ENCODE data around the gene SLC8A3.

SLC8A3 gene

GRCh38 chr14:70043001-70043400, 145.8 kb downstream of the SLC8A3 start:
- Histone ChIP-seq H3K4me1 (no peaks in the 10 kb centered on the region), H3K9me3 (no peaks in the 10 kb centered on the region), H3K27me3 (no peaks in the 10 kb centered on the region; the same call in 1 of the 2 replicates), H3K36me3 (no peaks in the 10 kb centered on the region), H3K4me3 (ENCODE audit: low read depth, low read length) (no peak overlapping the region)
- TF ChIP-seq CTCF (IDR thresholded peaks at IDR 0.05; ENCODE audit: low read depth, low read length) = no peak
- no peak for DNase-seq

GRCh38 chr14:70036665-70037064, 152.1 kb downstream of the SLC8A3 start:
- TF ChIP-seq CTCF (IDR thresholded peaks at IDR 0.05; ENCODE audit: low read depth, low read length) = 0 out of 2 replicates have a peak, but pooled peaks have one; percentile 13
- no peaks in the 10 kb centered on the region for H3K27me3 ChIP-seq

GRCh38 chr14:70034257-70034656, 154.5 kb downstream of the SLC8A3 start:
- no peak for DNase-seq
- TF ChIP-seq CTCF (IDR thresholded peaks at IDR 0.05; ENCODE audit: low read depth, low read length) = no peak
- no peak overlapping the region for H3K4me3 ChIP-seq (ENCODE audit: low read depth, low read length)
- peaks cover 4% of the 10 kb centered on the region; the same call in 1 of the 2 replicates for H3K27me3 ChIP-seq
- no peaks in the 10 kb centered on the region for H3K9me3 ChIP-seq
- no peaks in the 10 kb centered on the region for H3K36me3 ChIP-seq
- no peaks in the 10 kb centered on the region for H3K4me1 ChIP-seq

More at GRCh38 chr14:70036665-70037064, 152.1 kb downstream of the SLC8A3 start:
- Histone ChIP-seq H3K4me1 (no peaks in the 10 kb centered on the region), H3K4me3 (ENCODE audit: low read depth, low read length) (no peak overlapping the region), H3K9me3 (no peaks in the 10 kb centered on the region), H3K36me3 (no peaks in the 10 kb centered on the region)
- no peak for DNase-seq

- no peak for DNase-seq
- TF ChIP-seq CTCF (IDR thresholded peaks at IDR 0.05; ENCODE audit: low read depth, low read length) = no peak
- Histone ChIP-seq H3K27me3 (peaks cover 4% of the 10 kb centered on the region; the same call in 1 of the 2 replicates), H3K9me3 (no peaks in the 10 kb centered on the region), H3K4me1 (no peaks in the 10 kb centered on the region), H3K4me3 (ENCODE audit: low read depth, low read length) (no peak overlapping the region), H3K36me3 (no peaks in the 10 kb centered on the region)
Measured at GRCh38 chr14:70033561-70033960, 155.2 kb downstream of the SLC8A3 start.

- Histone ChIP-seq H3K9me3 (no peaks in the 10 kb centered on the region), H3K27me3 (peaks cover 4% of the 10 kb centered on the region), H3K36me3 (no peaks in the 10 kb centered on the region), H3K4me1 (no peaks in the 10 kb centered on the region), H3K4me3 (ENCODE audit: low read depth, low read length) (no peak overlapping the region)
- DNase-seq = no peak
- TF ChIP-seq CTCF (IDR thresholded peaks at IDR 0.05; ENCODE audit: low read depth, low read length) = no peak
Measured at GRCh38 chr14:70033116-70033515, 155.6 kb downstream of the SLC8A3 start.

- no peaks in the 10 kb centered on the region for H3K4me1 ChIP-seq
- TF ChIP-seq CTCF (IDR thresholded peaks at IDR 0.05; ENCODE audit: low read depth, low read length) = no peak
- H3K36me3 ChIP-seq = no peaks in the 10 kb centered on the region
- no peak for DNase-seq
- peaks cover 11% of the 10 kb centered on the region for H3K27me3 ChIP-seq
- no peak overlapping the region for H3K4me3 ChIP-seq (ENCODE audit: low read depth, low read length)
- no peaks in the 10 kb centered on the region for H3K9me3 ChIP-seq
Measured at GRCh38 chr14:70032447-70032846, 156.3 kb downstream of the SLC8A3 start.
